Astrocyte (in vitro differentiated cells and primary cell): ENCODE results near the gene CACNA1H. TPM values are rescaled to one million over a fixed set of nuclear protein-coding genes. Genes with fewer than 3 reads are reported as not detected.

Experiments
- DNase-seq: peaks from one replicate; pipeline ENCODE4 v3.0.0-alpha.2; 2010; ENCODE audit warnings: low read depth
- FAIRE-seq: peaks from 2 replicates; lab custom pipeline; 2011; peaks lifted over from hg19 to GRCh38; lab: Jason Lieb, UNC
- H2AFZ ChIP-seq: 2 replicates; pipeline ENCODE4 v1.6.0; 2012; ENCODE audit warnings: low read depth, low read length, inconsistent platforms
- H3K27ac ChIP-seq: 2 replicates; pipeline ENCODE4 v1.5.1; 2011; ENCODE audit warnings: low read depth, low read length, inconsistent platforms
- H3K27me3 ChIP-seq: 2 replicates; pipeline ENCODE4 v1.6.0; 2011; ENCODE audit warnings: low read length, inconsistent platforms; ENCODE audit not compliant: insufficient read depth
- H3K36me3 ChIP-seq: 2 replicates; pipeline ENCODE4 v1.5.1; 2011; ENCODE audit warnings: low read length, inconsistent platforms; ENCODE audit not compliant: insufficient read depth
- H3K4me1 ChIP-seq: 2 replicates; pipeline ENCODE4 v1.5.1; 2011; ENCODE audit warnings: low read length, inconsistent platforms; ENCODE audit not compliant: insufficient read depth
- H3K4me2 ChIP-seq: 2 replicates; pipeline ENCODE4 v1.6.0; 2012; ENCODE audit warnings: low read length, inconsistent platforms
- H3K4me3 ChIP-seq: 2 replicates; pipeline ENCODE4 v1.5.1; 2011; ENCODE audit warnings: low read depth, mild to moderate bottlenecking, low read length, inconsistent platforms; ENCODE audit not compliant: insufficient read depth
- H3K79me2 ChIP-seq: 2 replicates; pipeline ENCODE4 v1.6.0; 2012; ENCODE audit warnings: mild to moderate bottlenecking, low read length, inconsistent platforms; ENCODE audit not compliant: insufficient read depth
- H3K9ac ChIP-seq: 2 replicates; pipeline ENCODE4 v1.6.0; 2012; ENCODE audit warnings: mild to moderate bottlenecking, low read length, inconsistent platforms
- H3K9me3 ChIP-seq: 2 replicates; pipeline ENCODE4 v1.5.1; 2012; ENCODE audit warnings: low read depth, mild to moderate bottlenecking, low read length, inconsistent platforms; ENCODE audit not compliant: insufficient read depth
- H4K20me1 ChIP-seq: 2 replicates; pipeline ENCODE4 v1.6.0; 2012; ENCODE audit warnings: low read length, inconsistent platforms; ENCODE audit not compliant: insufficient read depth
- H3K27ac Mint-ChIP-seq: one replicate; pipeline ENCODE4 v1.8.0; 2021; ENCODE audit warnings: mild to moderate bottlenecking, mixed read lengths; ENCODE audit not compliant: unreplicated experiment
- H3K27me3 Mint-ChIP-seq: one replicate; pipeline ENCODE4 v1.8.0; 2021; ENCODE audit warnings: low read depth, mixed read lengths; ENCODE audit not compliant: unreplicated experiment
- H3K36me3 Mint-ChIP-seq: one replicate; pipeline ENCODE4 v1.8.0; 2021; ENCODE audit warnings: low read depth, mixed read lengths; ENCODE audit not compliant: unreplicated experiment
- H3K4me1 Mint-ChIP-seq: one replicate; pipeline ENCODE4 v1.8.0; 2021; ENCODE audit warnings: low read depth, mixed read lengths; ENCODE audit not compliant: unreplicated experiment
- H3K4me3 Mint-ChIP-seq: one replicate; pipeline ENCODE4 v1.8.0; 2021; ENCODE audit warnings: mild to moderate bottlenecking, moderate library complexity, mixed read lengths; ENCODE audit not compliant: unreplicated experiment
- H3K9me3 Mint-ChIP-seq: one replicate; pipeline ENCODE4 v1.8.0; 2021; ENCODE audit warnings: mild to moderate bottlenecking, mixed read lengths; ENCODE audit not compliant: unreplicated experiment
- EZH2 ChIP-seq: IDR thresholded peaks from 2 replicates; pipeline ENCODE4 v1.6.1; 2012; ENCODE audit warnings: mild to moderate bottlenecking, low read length, inconsistent platforms; ENCODE audit not compliant: insufficient read depth
- total RNA-seq: library from RNA; stranded (reverse); gene quantifications from 2 replicates; pipeline ENCODE4 v1.2.1, GENCODE V29; 2021
- TF ChIP-seq, protein P1 (sequence below): IDR thresholded peaks from 2 replicates; pipeline ENCODE4 v1.5.1; 2011; ENCODE audit warnings: low read depth, mild to moderate bottlenecking, inconsistent platforms, low read length, moderate library complexity; ENCODE audit not compliant: insufficient read depth

Gene CACNA1H
- total RNA-seq, 1 donor from 2014 or later, result 21.7 TPM

DNA sequence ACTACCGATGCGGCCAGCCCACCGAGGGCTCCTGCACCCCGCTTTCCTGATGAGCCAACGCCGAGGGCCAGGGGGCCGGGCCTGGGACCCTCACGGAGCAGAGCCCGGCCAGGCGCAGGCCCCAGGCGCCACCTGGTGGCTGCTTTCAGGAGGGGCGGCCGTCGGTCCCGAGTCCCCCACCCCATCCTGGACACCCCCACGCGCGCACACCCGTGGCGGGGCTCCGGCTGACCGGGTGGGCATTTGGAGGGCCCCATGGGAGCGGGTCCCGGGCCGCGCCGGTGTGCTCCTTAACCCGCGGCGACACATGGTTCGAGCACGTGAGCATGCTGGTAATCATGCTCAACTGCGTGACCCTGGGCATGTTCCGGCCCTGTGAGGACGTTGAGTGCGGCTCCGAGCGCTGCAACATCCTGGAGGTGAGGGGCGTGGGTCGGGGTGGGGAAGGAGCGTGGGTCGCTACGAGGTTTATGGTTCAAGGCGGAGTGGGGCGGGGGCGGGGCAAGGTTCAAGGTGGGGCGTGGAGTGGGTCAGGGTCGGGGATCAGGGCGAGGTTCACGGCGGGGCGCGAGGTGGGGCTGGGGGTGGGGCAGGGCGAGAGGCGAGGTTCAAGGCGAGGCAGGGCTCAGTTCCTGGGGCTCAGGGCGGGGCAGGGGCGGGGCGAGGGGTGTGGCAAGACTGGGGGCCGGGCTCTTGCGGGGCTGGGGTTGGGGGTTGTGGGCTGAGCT is 41.9 kb downstream of the CACNA1H start:
- FAIRE-seq (no peak), DNase-seq (no peak)
- Histone ChIP-seq H2AFZ (no peak overlapping the region), H3K36me3 (no peaks in the 10 kb centered on the region), H3K27me3 (no peaks in the 10 kb centered on the region), H3K79me2 (no peaks in the 10 kb centered on the region), H3K9ac (no peak overlapping the region), H3K4me2 (no peak overlapping the region), H4K20me1 (peaks cover 51% of the 10 kb centered on the region), H3K9me3 (no peaks in the 10 kb centered on the region), H3K4me3 (no peak overlapping the region), H3K4me1 (peaks cover 2% of the 10 kb centered on the region), H3K27ac (no peak overlapping the region)
- no peak overlapping the region for H3K27ac Mint-ChIP-seq
- no peaks in the 10 kb centered on the region for H3K9me3 Mint-ChIP-seq
- no peaks in the 10 kb centered on the region for H3K4me1 Mint-ChIP-seq
- H3K4me3 Mint-ChIP-seq, result no peak overlapping the region
- TF ChIP-seq EZH2, result no peak
- TF ChIP-seq, protein P1, sequence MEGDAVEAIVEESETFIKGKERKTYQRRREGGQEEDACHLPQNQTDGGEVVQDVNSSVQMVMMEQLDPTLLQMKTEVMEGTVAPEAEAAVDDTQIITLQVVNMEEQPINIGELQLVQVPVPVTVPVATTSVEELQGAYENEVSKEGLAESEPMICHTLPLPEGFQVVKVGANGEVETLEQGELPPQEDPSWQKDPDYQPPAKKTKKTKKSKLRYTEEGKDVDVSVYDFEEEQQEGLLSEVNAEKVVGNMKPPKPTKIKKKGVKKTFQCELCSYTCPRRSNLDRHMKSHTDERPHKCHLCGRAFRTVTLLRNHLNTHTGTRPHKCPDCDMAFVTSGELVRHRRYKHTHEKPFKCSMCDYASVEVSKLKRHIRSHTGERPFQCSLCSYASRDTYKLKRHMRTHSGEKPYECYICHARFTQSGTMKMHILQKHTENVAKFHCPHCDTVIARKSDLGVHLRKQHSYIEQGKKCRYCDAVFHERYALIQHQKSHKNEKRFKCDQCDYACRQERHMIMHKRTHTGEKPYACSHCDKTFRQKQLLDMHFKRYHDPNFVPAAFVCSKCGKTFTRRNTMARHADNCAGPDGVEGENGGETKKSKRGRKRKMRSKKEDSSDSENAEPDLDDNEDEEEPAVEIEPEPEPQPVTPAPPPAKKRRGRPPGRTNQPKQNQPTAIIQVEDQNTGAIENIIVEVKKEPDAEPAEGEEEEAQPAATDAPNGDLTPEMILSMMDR, result peak; percentile 32
- peaks cover 11% of the 10 kb centered on the region for H3K27me3 Mint-ChIP-seq
- H3K36me3 Mint-ChIP-seq, result no peaks in the 10 kb centered on the region

DNA sequence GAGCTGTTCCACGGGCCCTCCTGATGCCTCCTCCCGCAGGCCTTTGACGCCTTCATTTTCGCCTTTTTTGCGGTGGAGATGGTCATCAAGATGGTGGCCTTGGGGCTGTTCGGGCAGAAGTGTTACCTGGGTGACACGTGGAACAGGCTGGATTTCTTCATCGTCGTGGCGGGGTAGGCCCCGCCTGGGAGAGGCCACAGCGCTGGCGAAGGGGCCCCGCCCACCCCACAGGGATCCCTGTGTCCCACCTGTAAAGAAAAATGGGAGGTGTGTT is 42.4 kb downstream of the CACNA1H start:
- no peak overlapping the region for H3K4me2 ChIP-seq
- H3K79me2 ChIP-seq, result no peaks in the 10 kb centered on the region
- no peak overlapping the region for H2AFZ ChIP-seq
- no peaks in the 10 kb centered on the region for H3K9me3 Mint-ChIP-seq
- no peak for DNase-seq
- H3K36me3 Mint-ChIP-seq, result no peaks in the 10 kb centered on the region
- H3K27me3 ChIP-seq, result no peaks in the 10 kb centered on the region
- no peak overlapping the region for H3K27ac Mint-ChIP-seq
- H3K9me3 ChIP-seq, result no peaks in the 10 kb centered on the region
- H3K4me1 ChIP-seq, result peaks cover 2% of the 10 kb centered on the region
- H3K9ac ChIP-seq, result no peak overlapping the region
- H3K27ac ChIP-seq, result no peak overlapping the region
- H3K27me3 Mint-ChIP-seq, result peaks cover 11% of the 10 kb centered on the region
- no peak for TF ChIP-seq EZH2
- TF ChIP-seq, protein P1, result no peak
- no peak for FAIRE-seq
- H3K4me3 Mint-ChIP-seq, result no peak overlapping the region
- H3K4me1 Mint-ChIP-seq, result no peaks in the 10 kb centered on the region
- peaks cover 46% of the 10 kb centered on the region for H4K20me1 ChIP-seq
- no peak overlapping the region for H3K4me3 ChIP-seq
- no peaks in the 10 kb centered on the region for H3K36me3 ChIP-seq

DNA sequence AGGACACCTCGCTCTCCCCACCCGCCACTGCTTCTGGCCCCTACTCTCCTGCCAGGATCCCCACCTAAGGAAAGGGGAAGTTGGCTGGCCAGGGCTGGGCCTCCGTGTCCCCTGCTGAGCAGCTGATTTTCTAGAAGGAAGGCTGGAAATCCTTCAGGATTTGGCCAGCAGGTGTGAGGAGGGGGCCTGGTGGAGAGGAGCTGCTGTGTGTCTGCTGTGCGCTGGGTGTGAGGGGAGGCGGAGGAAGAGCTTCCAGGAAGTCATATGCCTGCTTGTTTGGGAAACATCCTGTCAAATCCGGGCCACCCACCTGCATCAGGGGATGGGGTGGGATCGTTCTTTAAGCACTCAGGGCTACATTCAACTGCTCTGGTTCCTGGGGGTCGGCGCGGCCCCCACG is 43.6 kb downstream of the CACNA1H start:
- no peak overlapping the region for H3K4me3 ChIP-seq
- TF ChIP-seq, protein P1, result no peak
- no peak for TF ChIP-seq EZH2
- no peak overlapping the region for H3K27ac ChIP-seq
- no peak for DNase-seq
- no peak overlapping the region for H3K9ac ChIP-seq
- H3K4me2 ChIP-seq, result no peak overlapping the region
- Mint-ChIP-seq H3K4me3 (no peak overlapping the region), H3K9me3 (no peaks in the 10 kb centered on the region), H3K4me1 (no peaks in the 10 kb centered on the region), H3K27ac (no peak overlapping the region), H3K27me3 (peaks cover 11% of the 10 kb centered on the region), H3K36me3 (peaks cover 4% of the 10 kb centered on the region)
- H3K79me2 ChIP-seq, result no peaks in the 10 kb centered on the region
- peaks cover 2% of the 10 kb centered on the region for H3K4me1 ChIP-seq
- no peak for FAIRE-seq
- no peaks in the 10 kb centered on the region for H3K27me3 ChIP-seq
- no peak overlapping the region for H2AFZ ChIP-seq
- peaks cover 43% of the 10 kb centered on the region for H4K20me1 ChIP-seq
- H3K36me3 ChIP-seq, result no peaks in the 10 kb centered on the region
- no peaks in the 10 kb centered on the region for H3K9me3 ChIP-seq
